AG10803 (cell line): Measurements from ENCODE around the gene MAJIN.
A peak's percentile ranks its signal among the peaks of the same experiment; 100 is the strongest.
"Not testable (repeated sequence)": the region's sequence is repeated elsewhere in the genome, so short reads cannot be mapped to it uniquely, and the experiment has no call there.

Experiments used
- DNase-seq: peaks from one replicate; pipeline ENCODE4 v3.0.0; 2010; ENCODE audit warnings: low read depth
- H3K4me3 ChIP-seq: 2 replicates; pipeline ENCODE4 v1.5.1; 2011; ENCODE audit warnings: mild to moderate bottlenecking, low read length, control low read depth
- CTCF ChIP-seq: conservative IDR thresholded peaks from 2 replicates; pipeline ENCODE4 v1.5.1; 2011; ENCODE audit warnings: mild to moderate bottlenecking, low read length, control low read depth, inconsistent platforms

Gene MAJIN

DNA sequence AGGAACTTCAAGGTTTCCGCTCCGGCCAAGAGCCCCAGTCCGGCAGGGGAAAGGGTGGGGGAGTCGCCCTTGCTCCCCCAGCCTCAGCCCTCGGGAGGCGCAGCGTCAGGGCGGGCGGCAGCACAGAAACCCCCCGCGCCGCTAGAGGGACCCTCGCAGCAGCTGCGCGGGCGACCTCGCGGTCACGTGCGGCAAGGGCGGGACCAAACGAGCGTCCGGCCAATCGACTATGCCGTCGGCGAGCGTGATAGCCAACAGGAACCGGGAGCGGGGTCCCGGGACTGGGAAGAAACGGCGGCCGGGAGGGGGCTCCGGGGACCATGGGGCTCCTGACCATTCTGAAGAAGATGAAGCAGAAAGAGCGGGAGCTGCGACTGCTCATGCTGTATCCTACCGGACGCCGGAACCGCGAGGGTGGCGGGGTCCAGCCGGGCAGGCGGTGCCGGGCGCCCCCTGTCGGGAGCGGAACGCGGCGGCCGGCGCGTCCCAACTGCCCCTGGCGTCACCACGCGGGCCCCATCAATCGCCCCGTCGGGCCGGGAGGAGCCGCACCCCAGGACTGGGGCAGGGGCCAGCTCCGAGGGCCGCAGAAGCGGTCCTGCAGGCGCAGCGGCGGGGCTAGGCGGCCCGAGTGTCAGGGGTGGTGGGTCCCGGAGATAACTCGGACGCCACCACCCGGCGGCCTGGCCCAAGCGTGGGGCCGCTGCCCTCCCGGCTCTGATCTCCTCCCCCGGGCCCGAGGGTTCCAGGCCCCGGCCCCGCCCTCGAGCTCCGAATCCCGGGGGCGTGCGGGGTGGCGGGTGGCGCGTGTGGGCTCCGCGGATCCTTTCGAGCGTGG is 42.2 kb upstream of the MAJIN start, which contains the start of gene ARL2:
TSS of gene ARL2 (plus strand) at position 273 of the 838 bp plus-strand sequence. CDS start at position 321, 48 bp downstream.
- peak; percentile 84 for DNase-seq
- H3K4me3 ChIP-seq, result peak within 1 kb of the TSS; percentile 88
- peak; percentile 44 for TF ChIP-seq CTCF

DNA sequence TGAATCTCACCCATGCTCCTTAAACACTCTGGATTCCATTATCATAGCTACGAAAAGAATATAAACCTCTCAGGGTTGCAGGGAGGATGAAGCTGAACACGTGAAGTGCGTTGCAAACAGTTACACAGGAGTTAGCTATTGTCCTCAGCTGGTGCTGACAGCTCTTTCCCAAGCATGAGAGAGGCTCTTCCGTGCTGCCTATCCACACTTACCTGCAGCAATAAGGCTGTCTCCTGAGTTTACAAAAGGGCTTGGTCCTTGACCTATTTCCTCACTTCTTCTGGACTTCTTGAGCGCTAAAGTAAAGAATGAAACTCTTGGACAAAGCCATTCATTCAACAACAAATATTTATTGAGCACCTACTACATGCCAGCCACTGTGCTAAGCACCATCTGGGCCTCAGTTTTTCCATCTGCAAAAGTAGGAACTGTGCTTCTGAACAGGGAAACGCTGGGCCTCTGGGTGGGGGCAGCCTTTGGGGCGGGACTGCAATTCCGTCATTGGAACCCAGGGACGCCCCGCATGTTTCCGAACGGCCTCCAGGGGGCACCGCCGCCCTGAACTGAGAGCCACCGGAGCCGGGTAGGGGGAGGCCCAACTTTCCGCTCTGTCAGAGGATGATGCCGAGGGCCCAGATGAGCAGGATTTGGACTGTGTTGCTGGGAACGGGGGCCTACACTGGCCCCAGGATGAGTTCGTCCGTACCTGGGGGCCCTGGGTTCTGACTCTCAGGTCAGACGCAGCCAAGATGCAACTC is 41.4 kb upstream of the MAJIN start:
- TF ChIP-seq CTCF, result peak; percentile 67
- peak; percentile 84 for DNase-seq
- peak overlapping the region; percentile 88 for H3K4me3 ChIP-seq

- TF ChIP-seq CTCF, result no peak
- DNase-seq, result no peak
- no peak overlapping the region for H3K4me3 ChIP-seq
Measured at GRCh38 chr11:65008873-65009272, 37.0 kb upstream of the MAJIN start.

DNA sequence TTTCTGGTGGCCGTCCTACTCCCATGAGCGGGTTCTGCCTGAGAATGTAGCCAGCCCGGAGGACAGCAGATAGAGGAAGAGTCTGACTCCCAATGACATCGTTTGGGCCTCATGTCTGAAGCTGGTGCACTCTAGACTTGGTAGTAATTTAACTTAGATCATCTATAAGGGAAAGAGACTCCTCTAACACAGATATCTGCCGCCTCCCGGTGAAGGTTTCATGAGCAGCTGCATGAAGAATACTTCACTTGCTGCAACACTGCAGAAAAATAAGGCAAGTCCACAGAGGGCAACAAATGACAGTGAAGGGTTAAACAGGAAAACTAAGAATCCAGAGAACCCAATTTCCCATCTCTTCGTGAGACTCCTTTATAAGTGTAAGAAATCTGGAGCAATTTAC is 36.1 kb upstream of the MAJIN start:
- TF ChIP-seq CTCF, result no peak
- H3K4me3 ChIP-seq, result no peak overlapping the region
- no peak for DNase-seq

GRCh38 chr11:65003968-65004367 is 32.1 kb upstream of the MAJIN start:
- H3K4me3 ChIP-seq, DNase-seq: not testable (repeated sequence)

DNA sequence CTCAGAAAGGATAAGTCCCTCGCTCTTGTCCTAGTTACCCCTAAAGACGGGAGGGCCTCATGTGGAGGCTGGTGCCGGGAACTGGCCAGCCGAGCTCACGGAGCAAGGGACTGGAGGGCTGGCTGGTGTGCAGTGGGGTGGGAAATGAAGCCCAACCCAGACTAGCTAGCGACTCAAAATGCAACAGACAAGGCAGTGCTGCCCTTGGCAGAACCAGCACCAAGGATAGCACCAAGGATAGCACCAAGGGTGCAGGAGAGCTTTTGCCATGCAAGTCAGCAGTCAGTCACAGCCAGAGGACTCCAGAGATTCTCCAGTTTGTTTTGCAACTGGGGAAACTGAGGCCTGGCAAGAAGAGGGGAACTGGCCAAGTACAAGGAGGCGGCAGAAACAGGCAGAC is 31.4 kb upstream of the MAJIN start:
- no peak overlapping the region for H3K4me3 ChIP-seq
- DNase-seq, result peak; percentile 39
- no peak for TF ChIP-seq CTCF

GRCh38 chr11:65002706-65003105 is 30.8 kb upstream of the MAJIN start:
- no peak for TF ChIP-seq CTCF
- DNase-seq, result peak; percentile 34
- no peak overlapping the region for H3K4me3 ChIP-seq
